Psoas muscle (tissue), 8 donors: Measurements from ENCODE around the gene KRT34. TPM values are rescaled to one million over a fixed set of nuclear protein-coding genes. Genes with fewer than 3 reads are reported as not detected.

Experiments used
- ATAC-seq, 4 donors: fragments of 200-7000 bp; cut with Tn5 transposase; one replicate each; pipeline ENCODE4 v1.9.1; 2020; ENCODE audit warnings: moderate library complexity in 3 of 4, mild to moderate bottlenecking in 2 of 4
- DNase-seq, 2 donors: peaks; one replicate each; pipeline ENCODE4 v3.0.0-alpha.2; 2020
- H3K27ac ChIP-seq: fragments of 200-600 bp; one replicate; pipeline ENCODE4 v1.8.0; 2022
- H3K27me3 ChIP-seq, 3 donors: fragments of 200-600 bp in 1 of 3; one replicate each; pipeline versions ENCODE4 v1.6.1 to v1.8.0; 2013 to 2022; ENCODE audit warnings: low read length in 2 of 3, mild to moderate bottlenecking in 2 of 3, moderate library complexity in 1 of 3; ENCODE audit not compliant: insufficient read depth in 3 of 3
- H3K36me3 ChIP-seq, 2 donors: fragments of 200-600 bp in 1 of 2; one replicate each; pipeline versions ENCODE4 v1.6.1 to v1.8.0; 2013 to 2022; ENCODE audit warnings: low read depth in 1 of 2, mild to moderate bottlenecking in 1 of 2, moderate library complexity in 1 of 2; ENCODE audit not compliant: insufficient read depth in 1 of 2
- H3K4me1 ChIP-seq: fragments of 200-600 bp; one replicate; pipeline ENCODE4 v1.8.0; 2022
- H3K4me3 ChIP-seq: fragments of 200-600 bp; one replicate; pipeline ENCODE4 v1.8.0; 2022; ENCODE audit warnings: mild to moderate bottlenecking
- H3K9me3 ChIP-seq: fragments of 200-600 bp; one replicate; pipeline ENCODE4 v1.8.0; 2022
- WGBS, 3 donors: extraction: QIAGEN DNeasy Blood & Tissue Kit; methylation state at CpG; one replicate each; pipeline versions ENCODE4 v1.1.6 to v1.1.7; 2013; 5-methylcytosine and 5-hydroxymethylcytosine counted together
- intact Hi-C, 2 donors: fragments of 100-400 bp; cut with DNase I; formaldehyde crosslinking; loops; one replicate each; pipeline versions ENCODE4 v1.11.0 to v1.14.2; 2022
- polyA plus RNA-seq, 3 donors: library from polyadenylated mRNA; stranded (reverse); fragments of 200-250 nt; gene quantifications; one replicate each; pipeline ENCODE4 v1.2.3, GENCODE V29; 2013
- total RNA-seq, 4 donors: library from RNA; stranded (reverse); fragmentation: NEBNext Ultra II Directional in 2 of 4; extraction: Animal tissue kit (Norgen Biotek cat#: 25700) in 2 of 4; gene quantifications; one replicate each; pipeline versions ENCODE4 v1.2.1 to v1.2.4, GENCODE V29; 2021 to 2023
- TF ChIP-seq, protein P1 (sequence below): fragments of 200-600 bp; IDR thresholded peaks from one replicate; pipeline ENCODE4 v1.8.0; 2022; ENCODE audit warnings: antibody characterized with exemption
- donor health status: healthy with polysubstance abuse.
- donor health status: DM: no; HTN: no; CAD: no; lungs with moderate emphysema.
- donor health status: Bipolar disorder and iron deficiency.
- donor health status: healthy.
- donor health status: DM: yes; HTN: yes; CAD: no.
- donor health status: DM: no; HTN: no; CAD: no.
- donor health status: DM: no; HTN: no; CAD: no.
- donor health status: DM: yes; HTN: yes; CAD: no.

The KRT34 gene
- total and polyA plus RNA-seq, 7 donors, result not detected

DNA sequence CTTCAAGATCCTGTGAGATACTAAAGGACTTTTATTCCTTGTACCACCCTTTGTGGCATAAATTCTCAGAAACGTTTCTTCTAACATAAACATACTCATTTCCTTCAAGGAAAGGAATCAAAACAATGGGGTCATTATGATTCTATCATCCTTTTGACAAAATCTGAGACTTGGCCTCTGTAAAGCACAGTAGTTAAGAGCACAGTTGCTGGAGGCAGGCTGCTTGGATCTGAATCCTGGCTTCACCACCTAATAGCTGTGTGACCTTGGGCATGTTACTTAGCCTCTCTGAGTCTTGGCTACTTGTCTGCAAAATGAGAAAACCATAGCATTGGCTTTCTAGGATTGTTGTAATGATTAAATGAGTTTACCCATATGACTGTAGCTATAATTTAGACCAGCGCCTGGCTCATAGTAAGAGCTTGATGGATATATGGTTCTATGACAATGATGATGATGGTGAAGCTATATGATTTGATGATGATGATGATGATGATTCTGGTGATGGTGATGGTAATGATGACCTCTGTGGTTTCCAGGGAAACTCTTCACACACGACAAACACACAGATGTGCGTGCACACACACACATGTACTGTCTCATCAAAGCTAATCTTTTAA is 21.4 kb upstream of the KRT34 start:
- TF ChIP-seq, protein P1, sequence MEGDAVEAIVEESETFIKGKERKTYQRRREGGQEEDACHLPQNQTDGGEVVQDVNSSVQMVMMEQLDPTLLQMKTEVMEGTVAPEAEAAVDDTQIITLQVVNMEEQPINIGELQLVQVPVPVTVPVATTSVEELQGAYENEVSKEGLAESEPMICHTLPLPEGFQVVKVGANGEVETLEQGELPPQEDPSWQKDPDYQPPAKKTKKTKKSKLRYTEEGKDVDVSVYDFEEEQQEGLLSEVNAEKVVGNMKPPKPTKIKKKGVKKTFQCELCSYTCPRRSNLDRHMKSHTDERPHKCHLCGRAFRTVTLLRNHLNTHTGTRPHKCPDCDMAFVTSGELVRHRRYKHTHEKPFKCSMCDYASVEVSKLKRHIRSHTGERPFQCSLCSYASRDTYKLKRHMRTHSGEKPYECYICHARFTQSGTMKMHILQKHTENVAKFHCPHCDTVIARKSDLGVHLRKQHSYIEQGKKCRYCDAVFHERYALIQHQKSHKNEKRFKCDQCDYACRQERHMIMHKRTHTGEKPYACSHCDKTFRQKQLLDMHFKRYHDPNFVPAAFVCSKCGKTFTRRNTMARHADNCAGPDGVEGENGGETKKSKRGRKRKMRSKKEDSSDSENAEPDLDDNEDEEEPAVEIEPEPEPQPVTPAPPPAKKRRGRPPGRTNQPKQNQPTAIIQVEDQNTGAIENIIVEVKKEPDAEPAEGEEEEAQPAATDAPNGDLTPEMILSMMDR, result no peak
- ATAC-seq (no peak), DNase-seq (no peak)
- intact Hi-C loops, result no loop called here
- Histone ChIP-seq H3K9me3 (no peaks in the 10 kb centered on the region), H3K4me3 (no peak overlapping the region), H3K36me3 (no peaks in the 10 kb centered on the region), H3K27me3 (no peaks in the 10 kb centered on the region), H3K4me1 (no peaks in the 10 kb centered on the region), H3K27ac (no peak overlapping the region)
- WGBS, 3 donors, result 80 to 82% (median 81%) methylated on average over 4 of the region's 4 CpGs

DNA sequence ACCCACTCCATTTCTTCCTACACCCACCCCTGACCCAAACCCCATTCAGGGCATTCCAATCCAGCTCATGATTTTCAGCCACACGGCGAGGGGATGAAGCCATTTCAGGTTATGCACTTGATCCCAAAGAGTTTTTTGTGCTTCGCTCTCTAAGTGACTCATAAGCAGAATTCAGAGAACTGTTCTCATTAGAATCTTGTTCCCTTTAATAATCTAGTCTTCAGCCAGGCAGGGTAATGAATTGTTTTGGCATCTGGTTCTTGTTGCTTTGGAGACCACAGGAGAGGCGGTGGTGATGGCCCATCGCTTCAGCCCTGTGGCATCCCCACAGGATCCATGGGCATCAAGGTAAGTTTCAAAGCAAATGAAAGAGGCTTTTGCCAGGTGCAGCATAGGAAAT is 20.1 kb upstream of the KRT34 start:
- ATAC-seq, result no peak
- Histone ChIP-seq H3K4me1 (no peaks in the 10 kb centered on the region), H3K36me3 (no peaks in the 10 kb centered on the region), H3K9me3 (no peaks in the 10 kb centered on the region), H3K27me3 (no peaks in the 10 kb centered on the region), H3K4me3 (no peak overlapping the region), H3K27ac (no peak overlapping the region)
- DNase-seq, result no peak
- WGBS, 3 donors, result 59 to 86% (median 83%) methylated on average over 5 of the region's 5 CpGs
- intact Hi-C loops, result no loop called here
- TF ChIP-seq, protein P1, result no peak

DNA sequence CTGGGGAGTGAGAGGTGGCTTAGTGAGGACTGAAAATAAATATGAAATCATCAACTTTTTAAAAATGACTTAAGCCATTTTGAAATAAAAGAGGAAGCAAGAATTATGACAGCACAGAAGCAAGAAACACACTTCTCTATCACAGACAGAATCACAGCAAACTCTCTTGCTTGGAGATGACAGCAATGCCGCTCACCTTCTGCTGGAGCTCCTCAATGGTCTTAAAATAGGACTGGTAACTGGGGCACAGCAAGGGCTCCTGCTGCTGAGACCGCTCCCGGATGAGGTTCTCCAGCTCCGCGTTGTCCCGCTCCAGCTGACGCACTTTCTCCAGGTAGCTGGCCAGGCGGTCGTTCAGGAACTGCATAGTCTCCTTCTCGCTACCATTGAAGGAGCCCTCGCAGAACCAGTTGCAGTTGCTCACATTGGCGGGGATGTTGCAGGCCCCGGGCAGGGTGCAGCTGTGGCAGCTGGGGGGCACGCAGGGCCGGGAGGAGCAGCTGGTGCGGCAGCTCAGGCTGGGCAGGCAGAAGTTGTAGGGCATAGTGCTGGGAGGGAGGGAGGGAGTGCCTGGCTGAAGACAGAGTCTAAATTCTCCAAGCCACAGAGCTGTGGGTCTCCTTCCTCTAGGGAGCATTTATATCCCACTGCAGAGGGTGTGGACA is 15.0 kb upstream of the KRT34 start, which contains the start of gene KRT31:
Gene KRT31 (minus strand): TSS at position 613 of the 665 bp plus-strand sequence. CDS start 69 bp downstream, at position 544.
- 33 to 40% (median 36%) methylated on average over 16 of the region's 16 CpGs for WGBS, 3 donors
- intact Hi-C loops, result no loop called here
- peak; percentile 66 to 86 (median 82) for ATAC-seq

DNA sequence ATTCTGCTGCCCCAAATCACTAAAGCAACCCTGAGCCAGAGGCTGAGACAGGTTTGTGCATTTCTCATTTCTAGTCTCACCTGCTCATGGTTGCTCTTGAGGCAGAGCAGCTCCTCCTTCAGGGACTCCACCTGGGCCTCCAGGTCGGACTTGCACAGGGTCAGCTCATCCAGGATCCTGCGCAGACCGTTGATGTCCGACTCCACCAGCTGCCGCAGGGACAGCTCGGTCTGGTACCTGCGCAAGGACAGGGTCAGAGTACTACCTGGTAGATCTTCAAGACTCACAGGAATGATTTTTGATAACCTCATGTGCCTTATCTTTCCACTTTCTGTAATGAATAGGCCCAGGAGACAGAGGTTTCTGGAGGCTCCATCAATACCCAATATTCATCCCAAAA is 14.2 kb upstream of the KRT34 start:
- ATAC-seq (no peak), DNase-seq (no peak)
- no peaks in the 10 kb centered on the region for H3K9me3 ChIP-seq
- 95 to 98% (median 97%) methylated on average over 7 of the region's 7 CpGs for WGBS, 3 donors
- no peaks in the 10 kb centered on the region for H3K27me3 ChIP-seq
- H3K27ac ChIP-seq, result no peak overlapping the region
- H3K36me3 ChIP-seq, result no peaks in the 10 kb centered on the region
- TF ChIP-seq, protein P1, result no peak
- H3K4me3 ChIP-seq, result peak overlapping the region; percentile 16
- no peaks in the 10 kb centered on the region for H3K4me1 ChIP-seq
- intact Hi-C loops, result no loop called here

More for the DNA sequence above, 15.0 kb upstream of the KRT34 start, which contains the start of gene KRT31:
- Histone ChIP-seq H3K9me3 (no peaks in the 10 kb centered on the region), H3K27me3 (no peaks in the 10 kb centered on the region), H3K4me3 (peak within 1 kb of the TSS; percentile 16), H3K4me1 (no peaks in the 10 kb centered on the region), H3K27ac (peak within 1 kb of the TSS; percentile 24), H3K36me3 (no peaks in the 10 kb centered on the region)
- DNase-seq, result no peak
- TF ChIP-seq, protein P1, result no peak
